Activated CD8-positive, alpha-beta T cell treated with anti-CD3 and anti-CD28 coated beads for 36 hours (primary cell): ENCODE data around the gene CHRNA10. TPM values are rescaled to one million over a fixed set of nuclear protein-coding genes. Genes with fewer than 3 reads are reported as not detected.

Experiments used
- ATAC-seq: fragments of 200-7000 bp; cut with Tn5 transposase; one replicate; pipeline ENCODE4 v1.10.0; 2021; ENCODE audit warnings: mild to moderate bottlenecking, moderate library complexity
- CTCF ChIA-PET: fragments of 350-600 bp; sonication (Branson Sonifier 250); formaldehyde crosslinking; loops from one replicate; lab custom pipeline; 2021; ENCODE audit warnings: antibody characterized with exemption; lab: Charles Lee
- POLR2A ChIA-PET: fragments of 350-600 bp; sonication (Branson Sonifier 250); formaldehyde crosslinking; loops from one replicate; lab custom pipeline; 2021; ENCODE audit warnings: antibody characterized with exemption; lab: Charles Lee
- DNase-seq: peaks from one replicate; pipeline ENCODE4 v3.0.0-alpha.2; 2020
- H3K27ac Mint-ChIP-seq: one replicate; pipeline ENCODE4 v1.8.0; 2021; ENCODE audit warnings: mild to moderate bottlenecking, mixed read lengths
- H3K27me3 Mint-ChIP-seq: one replicate; pipeline ENCODE4 v1.8.0; 2021; ENCODE audit warnings: mixed read lengths
- H3K36me3 Mint-ChIP-seq: one replicate; pipeline ENCODE4 v1.8.0; 2021; ENCODE audit warnings: low read depth, mixed read lengths
- H3K4me1 Mint-ChIP-seq: one replicate; pipeline ENCODE4 v1.8.0; 2021; ENCODE audit warnings: low read depth, mixed read lengths
- H3K4me3 Mint-ChIP-seq: one replicate; pipeline ENCODE4 v1.8.0; 2021; ENCODE audit warnings: mild to moderate bottlenecking, moderate library complexity, mixed read lengths
- H3K9me3 Mint-ChIP-seq: one replicate; pipeline ENCODE4 v1.8.0; 2021; ENCODE audit warnings: mixed read lengths
- CTCF ChIP-seq: fragments of 200-600 bp; IDR thresholded peaks from one replicate; pipeline ENCODE4 v1.8.0; 2022; ENCODE audit warnings: antibody characterized with exemption, mild to moderate bottlenecking
- intact Hi-C: fragments of 100-400 bp; cut with micrococcal nuclease; formaldehyde crosslinking; loops from one replicate; pipeline ENCODE4 v1.10.0; 2022
- total RNA-seq, 2 experiments: library from RNA; stranded (reverse); gene quantifications; one replicate each; pipeline ENCODE4 v1.2.3, GENCODE V29; 2021

Gene CHRNA10
- total RNA-seq, 2 experiments from 2014 or later, result 0.58 to 1.0 TPM

- CTCF ChIA-PET, result no interaction called here
- Mint-ChIP-seq H3K4me3 (no peak overlapping the region), H3K9me3 (no peaks in the 10 kb centered on the region), H3K36me3 (no peaks in the 10 kb centered on the region), H3K4me1 (peaks cover 10% of the 10 kb centered on the region), H3K27ac (no peak overlapping the region), H3K27me3 (no peaks in the 10 kb centered on the region)
- TF ChIP-seq CTCF, result no peak
- POLR2A ChIA-PET, result interaction anchor here (0.6 kb wide), 1 partner anchor 132 kb away, joined by 3 read pairs; no protein-coding TSS in a partner anchor
- no peak for ATAC-seq
- DNase-seq, result no peak
- intact Hi-C loops, result no loop called here
Observed at GRCh38 chr11:3615998-3616397, 55.2 kb downstream of the CHRNA10 start.

Other genes with a start within 250 kb of the CHRNA10 start
- gene ART5, start 29.4 kb downstream of the CHRNA10 start, total RNA-seq, result not detected
- gene ART1, start 26.3 kb downstream of the CHRNA10 start, total RNA-seq, result not detected
- gene NUP98, start 126.2 kb upstream of the CHRNA10 start, total RNA-seq, result 10 to 100 TPM; 88.4 to 89.9 TPM
- gene PGAP2, start 137.2 kb upstream of the CHRNA10 start, total RNA-seq, result 10 to 100 TPM; 33.1 to 36.7 TPM
- gene RHOG, start 169.6 kb upstream of the CHRNA10 start, total RNA-seq, result 100 to 1,000 TPM; 176 to 188 TPM
- 10 to 100 TPM; 60.8 to 61.4 TPM for gene STIM1, start 184.3 kb upstream of the CHRNA10 start, total RNA-seq